ENCODE results near the gene METTL2A. TPM values are rescaled to one million over a fixed set of nuclear protein-coding genes. Genes with fewer than 3 reads are reported as not detected.
A peak's percentile ranks its signal among the peaks of the same experiment; 100 is the strongest.
"Not testable (repeated sequence)": the region's sequence is repeated elsewhere in the genome, so short reads cannot be mapped to it uniquely, and the experiment has no call there.

Gene METTL2A, protein sequence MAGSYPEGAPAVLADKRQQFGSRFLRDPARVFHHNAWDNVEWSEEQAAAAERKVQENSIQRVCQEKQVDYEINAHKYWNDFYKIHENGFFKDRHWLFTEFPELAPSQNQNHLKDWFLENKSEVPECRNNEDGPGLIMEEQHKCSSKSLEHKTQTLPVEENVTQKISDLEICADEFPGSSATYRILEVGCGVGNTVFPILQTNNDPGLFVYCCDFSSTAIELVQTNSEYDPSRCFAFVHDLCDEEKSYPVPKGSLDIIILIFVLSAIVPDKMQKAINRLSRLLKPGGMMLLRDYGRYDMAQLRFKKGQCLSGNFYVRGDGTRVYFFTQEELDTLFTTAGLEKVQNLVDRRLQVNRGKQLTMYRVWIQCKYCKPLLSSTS
- 16.5 and 21.3 TPM in 2 replicates for total RNA-seq (2022)
- Bru-seq, nascent RNA: percentile 72 among the genes with signal in this experiment
- BruChase-seq, experiment 1, labeled RNA remaining after a 6-hour chase: percentile 68 among the genes with signal in this experiment
- percentile 67 among the genes with signal in this experiment for BruChase-seq, experiment 2, labeled RNA remaining after a 2-hour chase
- long read RNA-seq, transcript METTL2A-201 (9 exons, 2,537 nt): major isoform, 7 of 15 reads
- long read RNA-seq, transcript METTL2A-202 (8 exons, 1,556 nt): minor isoform, 5 of 15 reads
- long read RNA-seq, partial matches to known transcripts: 1 of 15 reads
- long read RNA-seq, other reads (novel, unspliced or antisense): 2 of 15 reads

DNA sequence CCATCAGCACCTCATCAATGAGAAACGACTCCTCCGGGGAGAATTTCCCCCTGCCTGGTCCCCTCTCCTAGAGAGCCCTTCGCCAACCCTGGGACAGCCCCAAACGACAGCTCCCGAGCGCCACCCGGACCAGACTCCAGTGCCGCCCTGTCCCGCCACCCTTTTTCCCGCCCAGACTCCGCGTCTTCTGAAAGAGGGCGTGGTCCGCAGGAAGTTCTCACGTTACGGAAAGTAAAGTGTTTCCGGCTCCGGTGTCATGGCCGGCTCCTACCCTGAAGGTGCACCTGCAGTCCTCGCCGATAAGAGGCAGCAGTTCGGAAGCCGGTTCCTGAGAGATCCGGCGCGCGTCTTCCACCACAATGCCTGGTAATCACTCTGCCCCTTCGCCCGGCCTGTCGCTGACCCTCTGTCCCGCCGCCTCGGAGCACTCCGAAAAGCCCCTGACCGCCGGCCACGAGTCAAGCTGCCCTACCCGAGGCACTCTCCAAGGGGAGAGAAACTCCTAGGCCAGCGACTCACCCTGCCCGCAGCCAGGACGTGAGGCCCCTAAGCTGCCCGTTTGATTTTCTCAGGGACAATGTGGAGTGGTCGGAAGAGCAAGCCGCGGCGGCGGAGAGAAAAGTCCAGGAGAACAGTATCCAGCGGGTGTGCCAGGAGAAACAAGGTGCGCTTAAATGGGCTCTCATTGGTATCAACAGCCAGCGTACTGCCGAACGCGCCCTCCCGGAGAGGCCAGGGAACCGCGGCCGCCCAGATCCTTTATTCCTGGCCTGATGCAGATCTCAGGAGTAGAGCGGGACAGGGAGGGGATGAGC lies at the start of gene METTL2A:
Gene METTL2A, plus strand, starts transcription at position 251 of the 815 bp plus-strand sequence. Its CDS starts 6 bp downstream, at position 257.
- peak within 1 kb of the TSS; percentile 91 for H3K4me3 Mint-ChIP-seq (ENCODE audit: low read depth, unreplicated experiment)
- CTCF ChIA-PET: interaction anchor here (0.7 kb wide), 2 partner anchors 12 to 202 kb away, joined by 5 to 6 read pairs; no protein-coding TSS in a partner anchor
- H3K27me3 Mint-ChIP-seq (ENCODE audit: unreplicated experiment); BruUV-seq (replicated peaks); H3K9me3 Mint-ChIP-seq (ENCODE audit: low read depth, unreplicated experiment); intact Hi-C loops (cut with micrococcal nuclease; ENCODE audit: unreplicated experiment): not testable (repeated sequence)
- H3K27ac Mint-ChIP-seq (ENCODE audit: unreplicated experiment): peak within 1 kb of the TSS; percentile 82
- peaks cover 17% of the 10 kb centered on the region for H3K36me3 Mint-ChIP-seq (ENCODE audit: insufficient read depth, unreplicated experiment)
- TF ChIP-seq, protein P1, sequence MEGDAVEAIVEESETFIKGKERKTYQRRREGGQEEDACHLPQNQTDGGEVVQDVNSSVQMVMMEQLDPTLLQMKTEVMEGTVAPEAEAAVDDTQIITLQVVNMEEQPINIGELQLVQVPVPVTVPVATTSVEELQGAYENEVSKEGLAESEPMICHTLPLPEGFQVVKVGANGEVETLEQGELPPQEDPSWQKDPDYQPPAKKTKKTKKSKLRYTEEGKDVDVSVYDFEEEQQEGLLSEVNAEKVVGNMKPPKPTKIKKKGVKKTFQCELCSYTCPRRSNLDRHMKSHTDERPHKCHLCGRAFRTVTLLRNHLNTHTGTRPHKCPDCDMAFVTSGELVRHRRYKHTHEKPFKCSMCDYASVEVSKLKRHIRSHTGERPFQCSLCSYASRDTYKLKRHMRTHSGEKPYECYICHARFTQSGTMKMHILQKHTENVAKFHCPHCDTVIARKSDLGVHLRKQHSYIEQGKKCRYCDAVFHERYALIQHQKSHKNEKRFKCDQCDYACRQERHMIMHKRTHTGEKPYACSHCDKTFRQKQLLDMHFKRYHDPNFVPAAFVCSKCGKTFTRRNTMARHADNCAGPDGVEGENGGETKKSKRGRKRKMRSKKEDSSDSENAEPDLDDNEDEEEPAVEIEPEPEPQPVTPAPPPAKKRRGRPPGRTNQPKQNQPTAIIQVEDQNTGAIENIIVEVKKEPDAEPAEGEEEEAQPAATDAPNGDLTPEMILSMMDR (IDR thresholded peaks at IDR 0.05; ENCODE audit: unreplicated experiment): peak; percentile 36
- peaks cover 15% of the 10 kb centered on the region for H3K4me1 Mint-ChIP-seq (ENCODE audit: low read depth, unreplicated experiment)
- peak; percentile 82 for DNase-seq

DNA sequence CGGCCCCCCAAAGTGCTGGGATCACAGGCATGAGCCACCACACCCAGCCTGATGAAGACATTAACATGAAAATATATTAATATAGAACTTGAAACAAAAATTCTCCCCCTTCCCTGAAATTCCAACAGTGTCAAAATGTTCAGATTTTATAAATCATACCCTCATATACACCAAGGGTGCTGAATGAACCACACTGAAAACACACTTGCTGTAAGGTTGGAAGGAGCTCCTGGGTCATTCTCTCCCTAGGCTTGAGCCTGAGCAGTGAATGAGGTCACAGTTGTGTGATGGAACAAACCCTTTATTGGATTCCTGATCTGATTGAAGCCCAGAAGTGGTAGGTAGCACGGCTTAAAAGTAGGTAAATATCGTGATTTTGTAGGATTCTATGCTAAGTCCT lies 43.4 kb upstream of the METTL2A start, which contains the start of gene EFCAB3:
Gene EFCAB3, plus strand, starts transcription at position 301 of the 400 bp plus-strand sequence. CDS start 2,427 bp downstream, outside the sequence.
- intact Hi-C loops (cut with micrococcal nuclease; ENCODE audit: unreplicated experiment): no loop called here
- H3K27ac Mint-ChIP-seq (ENCODE audit: unreplicated experiment): no peak within 1 kb of the TSS
- H3K9me3 Mint-ChIP-seq (ENCODE audit: low read depth, unreplicated experiment): no peaks in the 10 kb centered on the region

DNA sequence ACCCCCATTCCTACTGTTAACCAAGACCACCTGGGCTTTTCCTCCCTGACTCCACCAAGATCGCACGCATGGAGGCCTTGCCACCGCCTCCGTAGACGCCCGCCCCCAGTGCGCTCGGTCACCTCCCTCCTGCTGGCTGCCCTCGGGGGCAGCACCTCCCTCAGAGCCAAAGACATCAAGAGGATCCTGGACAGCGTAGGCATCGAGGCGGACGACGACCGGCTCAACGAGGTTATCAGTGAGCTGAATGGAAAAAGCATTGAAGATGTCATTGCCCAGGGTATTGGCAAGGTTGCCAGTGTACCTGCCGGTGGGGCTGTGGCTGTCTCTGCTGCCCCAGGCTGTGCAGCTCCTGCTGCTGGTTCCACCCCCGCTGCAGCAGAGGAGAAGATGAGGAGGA lies 42.1 kb upstream of the METTL2A start:
- no peak overlapping the region for H3K4me3 Mint-ChIP-seq (ENCODE audit: low read depth, unreplicated experiment)
- H3K36me3 Mint-ChIP-seq (ENCODE audit: insufficient read depth, unreplicated experiment): no peaks in the 10 kb centered on the region
- H3K27me3 Mint-ChIP-seq (ENCODE audit: unreplicated experiment): no peaks in the 10 kb centered on the region

More for the DNA sequence above, 43.4 kb upstream of the METTL2A start, which contains the start of gene EFCAB3:
- BruUV-seq (replicated peaks): no TSS peak
- Mint-ChIP-seq H3K4me1 (ENCODE audit: low read depth, unreplicated experiment) (no peaks in the 10 kb centered on the region), H3K27me3 (ENCODE audit: unreplicated experiment) (no peaks in the 10 kb centered on the region), H3K36me3 (ENCODE audit: insufficient read depth, unreplicated experiment) (no peaks in the 10 kb centered on the region), H3K4me3 (ENCODE audit: low read depth, unreplicated experiment) (no peak within 1 kb of the TSS)
- CTCF ChIA-PET: no interaction called here
- no peak for DNase-seq
- TF ChIP-seq, protein P1 (IDR thresholded peaks at IDR 0.05; ENCODE audit: unreplicated experiment): no peak

More for the DNA sequence above, 42.1 kb upstream of the METTL2A start:
- intact Hi-C loops (cut with micrococcal nuclease; ENCODE audit: unreplicated experiment): no loop called here
- Mint-ChIP-seq H3K27ac (ENCODE audit: unreplicated experiment) (no peak overlapping the region), H3K9me3 (ENCODE audit: low read depth, unreplicated experiment) (no peaks in the 10 kb centered on the region), H3K4me1 (ENCODE audit: low read depth, unreplicated experiment) (no peaks in the 10 kb centered on the region)
- TF ChIP-seq, protein P1 (IDR thresholded peaks at IDR 0.05; ENCODE audit: unreplicated experiment): no peak
- CTCF ChIA-PET: no interaction called here
- no TSS peak for BruUV-seq (replicated peaks)
- no peak for DNase-seq

Measured in Calu3 (cell line).